H1 (cell line): ENCODE measurements around the gene UBE4B. TPM values are rescaled to one million over a fixed set of nuclear protein-coding genes. Genes with fewer than 3 reads are reported as not detected.

Source experiments
- CTCF ChIA-PET: fragments of 300-600 bp; sonication (Branson Sonifier 250); formaldehyde crosslinking; loops from one replicate; lab custom pipeline; 2021; ENCODE audit not compliant: partially characterized antibody; lab: Charles Lee
- POLR2A ChIA-PET: fragments of 300-600 bp; sonication (Branson Sonifier 250); formaldehyde crosslinking; loops from one replicate; lab custom pipeline; 2021; ENCODE audit warnings: inconsistent platforms; ENCODE audit not compliant: partially characterized antibody; lab: Charles Lee
- DNase-seq, 2 experiments: peaks; one replicate each; pipeline versions ENCODE4 v3.0.0 to v3.0.0-alpha.2; 2010 to 2022; ENCODE audit warnings: low spot score in 2 of 2, low read depth in 1 of 2, mixed read lengths in 1 of 2
- FAIRE-seq: peaks from 2 replicates; lab custom pipeline; 2011; peaks lifted over from hg19 to GRCh38; lab: Jason Lieb, UNC
- H2AFZ ChIP-seq: 2 replicates; pipeline ENCODE4 v1.8.1; 2012; ENCODE audit warnings: low read length, inconsistent platforms
- H2AK5ac ChIP-seq: 2 replicates; pipeline ENCODE4 v1.6.1; 2013; ENCODE audit warnings: low read depth, low read length
- H2BK120ac ChIP-seq: replicated peaks from 2 replicates; pipeline ENCODE3; 2013; ENCODE audit warnings: low read depth, low read length, inconsistent platforms
- H2BK12ac ChIP-seq: 2 replicates; pipeline ENCODE4 v1.6.1; 2013; ENCODE audit warnings: low read depth, low read length
- H2BK15ac ChIP-seq: 2 replicates; pipeline ENCODE4 v1.6.1; 2013; ENCODE audit warnings: low read length
- H2BK20ac ChIP-seq: 2 replicates; pipeline ENCODE4 v1.6.1; 2013; ENCODE audit warnings: low read length
- H2BK5ac ChIP-seq: 2 replicates; pipeline ENCODE4 v1.6.1; 2013; ENCODE audit warnings: low read depth, low read length
- H3K14ac ChIP-seq: 2 replicates; pipeline ENCODE4 v1.6.1; 2013; ENCODE audit warnings: inconsistent platforms; ENCODE audit not compliant: insufficient read length
- H3K18ac ChIP-seq: 2 replicates; pipeline ENCODE4 v1.6.1; 2013; ENCODE audit warnings: low read length; ENCODE audit errors: extremely low read depth
- H3K23ac ChIP-seq: 2 replicates; pipeline ENCODE4 v1.6.1; 2013; ENCODE audit warnings: inconsistent platforms; ENCODE audit not compliant: insufficient read length
- H3K23me2 ChIP-seq: 2 replicates; pipeline ENCODE4 v1.6.1; 2013; ENCODE audit warnings: low read depth, low read length
- H3K27ac ChIP-seq: 2 replicates; pipeline ENCODE4 v1.6.1; 2011; ENCODE audit warnings: low read depth, low read length, inconsistent platforms
- H3K27me3 ChIP-seq, 4 experiments: replicated peaks in 1 of 4; 1 replicate in 1 of 4; 2 replicates in 3 of 4; pipeline versions ENCODE4 v1.6.1 to v1.8.1; 2011 to 2013; ENCODE audit warnings: low read length in 3 of 4, mild to moderate bottlenecking in 3 of 4, inconsistent platforms in 2 of 4, mixed read lengths in 2 of 4, moderate library complexity in 1 of 4; ENCODE audit not compliant: control insufficient read depth in 3 of 4, insufficient read depth in 3 of 4; ENCODE audit errors: extremely low read depth in 1 of 4
- H3K36me3 ChIP-seq, 4 experiments: 2 replicates each; pipeline versions ENCODE4 v1.6.1 to v1.8.1; 2011 to 2013; ENCODE audit warnings: mild to moderate bottlenecking in 4 of 4, low read length in 3 of 4, moderate library complexity in 2 of 4, control low read depth in 1 of 4, inconsistent platforms in 1 of 4; ENCODE audit not compliant: insufficient read depth in 4 of 4, control insufficient read depth in 2 of 4
- H3K4ac ChIP-seq: replicated peaks from 2 replicates; pipeline ENCODE3; 2013; ENCODE audit warnings: low read length, low read depth, mixed read lengths, inconsistent platforms; ENCODE audit not compliant: insufficient read length
- H3K4me1 ChIP-seq, 4 experiments: replicated peaks in 1 of 4; 1 replicate in 1 of 4; 2 replicates in 3 of 4; pipeline versions ENCODE4 v1.6.1 to v1.8.1; 2011 to 2013; ENCODE audit warnings: low read length in 3 of 4, inconsistent platforms in 2 of 4, mixed read lengths in 1 of 4; ENCODE audit not compliant: insufficient read depth in 4 of 4, control insufficient read depth in 3 of 4
- H3K4me2 ChIP-seq, 2 experiments: 2 replicates each; pipeline versions ENCODE4 v1.6.1 to v1.8.1; 2011 to 2013; ENCODE audit warnings: low read depth in 2 of 2, low read length in 2 of 2, control low read depth in 1 of 2, inconsistent platforms in 1 of 2, mild to moderate bottlenecking in 1 of 2; ENCODE audit not compliant: insufficient read depth in 1 of 2
- H3K4me3 ChIP-seq, 4 experiments: fragments of 200-600, 300-600 bp in 1 of 4; sonication (generic), shearing (Covaris generic), sonication (Bioruptor Twin) in 1 of 4; 2 replicates each; pipeline versions ENCODE4 v1.5.1 to v1.8.1; 2011 to 2016; ENCODE audit warnings: low read length in 4 of 4, low read depth in 3 of 4, control low read depth in 2 of 4, inconsistent platforms in 2 of 4, mild to moderate bottlenecking in 2 of 4, mixed read lengths in 1 of 4, moderate library complexity in 1 of 4; ENCODE audit not compliant: insufficient read depth in 2 of 4; ENCODE audit errors: extremely low read depth in 1 of 4
- H3K56ac ChIP-seq: replicated peaks from 2 replicates; pipeline ENCODE3; 2013; ENCODE audit warnings: low read depth, mild to moderate bottlenecking, mixed read lengths, low read length, inconsistent platforms; ENCODE audit not compliant: insufficient read length
- H3K79me1 ChIP-seq: 2 replicates; pipeline ENCODE4 v1.6.1; 2013; ENCODE audit warnings: low read depth, low read length, control low read depth
- H3K79me2 ChIP-seq, 2 experiments: 2 replicates each; pipeline versions ENCODE4 v1.6.1 to v1.8.1; 2012 to 2013; ENCODE audit warnings: low read length in 2 of 2, mild to moderate bottlenecking in 2 of 2, inconsistent platforms in 1 of 2; ENCODE audit not compliant: insufficient read depth in 2 of 2, control insufficient read depth in 1 of 2
- H3K9ac ChIP-seq, 4 experiments: replicated peaks in 1 of 4; 1 replicate in 1 of 4; 2 replicates in 3 of 4; pipeline versions ENCODE4 v1.6.1 to v1.8.1; 2011 to 2013; ENCODE audit warnings: low read depth in 3 of 4, low read length in 3 of 4, control low read depth in 2 of 4, mild to moderate bottlenecking in 2 of 4, moderate library complexity in 2 of 4, inconsistent platforms in 1 of 4; ENCODE audit errors: extremely low read depth in 1 of 4
- H3K9me3 ChIP-seq, 2 experiments: 2 replicates each; pipeline versions ENCODE4 v1.6.1 to v1.8.1; 2012 to 2013; ENCODE audit warnings: mild to moderate bottlenecking in 2 of 2, moderate library complexity in 2 of 2, control low read depth in 1 of 2, inconsistent platforms in 1 of 2, low read depth in 1 of 2, low read length in 1 of 2, mixed read lengths in 1 of 2; ENCODE audit not compliant: insufficient read depth in 2 of 2
- H4K20me1 ChIP-seq, 2 experiments: replicated peaks in 1 of 2; 2 replicates each; pipeline versions ENCODE3 to v1.8.1; 2011 to 2013; ENCODE audit warnings: inconsistent platforms in 2 of 2, low read length in 2 of 2, mild to moderate bottlenecking in 1 of 2; ENCODE audit not compliant: insufficient read depth in 2 of 2, control insufficient read depth in 1 of 2
- H4K5ac ChIP-seq: 2 replicates; pipeline ENCODE4 v1.6.1; 2013; ENCODE audit warnings: low read length, low read depth, mixed read lengths, inconsistent platforms; ENCODE audit not compliant: insufficient read length
- H4K8ac ChIP-seq: 2 replicates; pipeline ENCODE4 v1.8.0; 2013; ENCODE audit warnings: mild to moderate bottlenecking, moderate library complexity, low read length, inconsistent platforms; ENCODE audit not compliant: insufficient read depth; ENCODE audit errors: extremely low read depth
- H4K91ac ChIP-seq: replicated peaks from 2 replicates; pipeline ENCODE3; 2013; ENCODE audit warnings: low read length, mixed read lengths, inconsistent platforms; ENCODE audit not compliant: insufficient read length
- CHD2 ChIP-seq: IDR thresholded peaks from 2 replicates; pipeline ENCODE4 v1.6.1; 2012; ENCODE audit warnings: low read length, improper control_type of control experiment
- CTCF ChIP-seq, 3 experiments: IDR thresholded peaks; 1 replicate in 2 of 3; 2 replicates in 1 of 3; pipeline versions ENCODE4 v1.5.1 to v1.6.1; 2011; ENCODE audit warnings: low read length in 3 of 3, mild to moderate bottlenecking in 3 of 3, inconsistent platforms in 2 of 3, low read depth in 1 of 3, moderate library complexity in 1 of 3; ENCODE audit not compliant: insufficient read depth in 1 of 3; ENCODE audit errors: control extremely low read depth in 1 of 3
- POLR2A ChIP-seq, 2 experiments: IDR thresholded peaks; 1 replicate in 1 of 2; 2 replicates in 1 of 2; pipeline ENCODE4 v1.6.1; 2011; ENCODE audit warnings: low read depth in 2 of 2, low read length in 2 of 2, mild to moderate bottlenecking in 2 of 2; ENCODE audit errors: control extremely low read depth in 1 of 2
- RNF2 ChIP-seq: fragments of 200-900, 300-1000 bp; sonication (generic); IDR thresholded peaks from 2 replicates; pipeline ENCODE4 v1.7.1; 2016; ENCODE audit warnings: borderline replicate concordance, low read depth, mild to moderate bottlenecking, antibody characterized with exemption, low read length; ENCODE audit not compliant: poor library complexity, severe bottlenecking; ENCODE audit errors: missing control alignments
- SIX5 ChIP-seq: IDR thresholded peaks from 2 replicates; pipeline ENCODE4 v1.6.1; 2011; ENCODE audit warnings: mild to moderate bottlenecking, low read depth, low read length
- TBP ChIP-seq: IDR thresholded peaks from 2 replicates; pipeline ENCODE4 v1.6.1; 2011; ENCODE audit warnings: low read depth, low read length, improper control_type of control experiment
- WGBS, 2 experiments: shearing (Covaris generic) in 1 of 2; methylation state at CpG; one replicate each; pipeline versions ENCODE4 v1.1.6 to v1.1.7; 2013 to 2015; ENCODE audit warnings: low lambda C conversion rate in 2 of 2, mixed read lengths in 2 of 2, inconsistent platforms in 1 of 2, low coverage in 1 of 2, missing lambda C conversion rate in 1 of 2; ENCODE audit not compliant: insufficient replicate concordance in 2 of 2, insufficient coverage in 1 of 2, insufficient read length in 1 of 2; ENCODE audit errors: extremely low coverage in 1 of 2, missing lambda C conversion rate in 1 of 2; 5-methylcytosine and 5-hydroxymethylcytosine counted together
- polyA plus RNA-seq, 7 experiments: library from polyadenylated mRNA; depleted of rRNA in 3 of 7; stranded (reverse) in 5 of 7; unstranded in 2 of 7; fragments of >200 nt in 5 of 7; fragments of 200-250 nt in 2 of 7; gene quantifications; 1 replicate in 5 of 7; 2 replicates in 1 of 7; 4 replicates in 1 of 7; pipeline versions ENCODE4 v1.2.1 to v1.2.3, GENCODE V29; 2011 to 2013; ENCODE audit warnings: missing spikeins in 2 of 7, mixed read lengths in 2 of 7
- total RNA-seq: library from RNA; stranded (reverse); fragmentation: NEBNext Ultra II Directional; extraction: Animal tissue kit (Norgen Biotek cat#: 25700); gene quantifications from 2 replicates; pipeline ENCODE4 v1.2.1, GENCODE V29; 2021

Gene UBE4B
- total and polyA plus RNA-seq, 2 of the 8 experiments (the other 6 are each of a cell fraction or from before 2014, with no cell fraction given): 24.5 to 90.1 TPM

- TF ChIP-seq SIX5 (no peak), POLR2A (IDR thresholded peaks at IDR 0.05; ENCODE audit: control extremely low read depth in 1 of 2, low read depth in 2 of 2, low read length in 2 of 2) (no peak), CTCF (IDR thresholded peaks at IDR 0.05; ENCODE audit: control extremely low read depth in 1 of 3, insufficient read depth in 1 of 3, low read depth in 1 of 3, low read length in 3 of 3) (no peak), TBP (no peak), CHD2 (no peak), RNF2 (no peak)
- TF ChIP-seq, all 59 proteins: peak for 0
- Histone ChIP-seq H3K4ac (no peak overlapping the region), H3K79me2 (peaks cover 0 to 54% of the 10 kb centered on the region in 2 experiments; a peak in 3 of 4 replicates), H3K4me3 (no peak overlapping the region), H3K23ac (no peak overlapping the region), H4K8ac (no peak overlapping the region), H2AK5ac (no peak overlapping the region), H3K23me2 (0 out of 2 replicates have a peak, but pooled peaks cover 1% of the 10 kb centered on the region), H3K9ac (no peak overlapping the region), H2BK15ac (no peak overlapping the region), H3K18ac (no peak overlapping the region), H2BK120ac (no peak overlapping the region), H2BK12ac (no peak overlapping the region), H3K36me3 (no peaks in the 10 kb centered on the region), H2BK20ac (no peak overlapping the region), H3K27me3 (no peaks in the 10 kb centered on the region), H3K27ac (no peak overlapping the region), H3K4me2 (no peak overlapping the region), H2AFZ (no peak overlapping the region), H3K14ac (no peak overlapping the region), H3K4me1 (peaks cover 2 to 3% (median 2%) of the 10 kb centered on the region in 4 experiments; a peak in 4 of 7 replicates), H3K56ac (no peak overlapping the region), H2BK5ac (no peak overlapping the region), H4K91ac (no peak overlapping the region), H3K9me3 (no peaks in the 10 kb centered on the region), H4K5ac (no peak overlapping the region), H3K79me1 (peaks cover 4% of the 10 kb centered on the region; the same call in 1 of the 2 replicates), H4K20me1 (peaks cover 2 to 7% of the 10 kb centered on the region in 2 experiments)
- CTCF ChIA-PET: interaction anchor here (0.7 kb wide), 1 partner anchor 1419 kb away, joined by 3 read pairs; no protein-coding TSS in a partner anchor
- POLR2A ChIA-PET: interaction anchor here (0.6 to 0.9 kb wide), 2 partner anchors 141 to 328 kb away, joined by 3 to 4 read pairs; no protein-coding TSS in a partner anchor
- 89% methylated on average over 4 of the region's 4 CpGs; no CpG with 5 or more reads in 1 of the 2 experiments for WGBS, 2 experiments
- FAIRE-seq (no peak), DNase-seq (no peak)
Observed at GRCh38 chr1:10070206-10070605, 37.4 kb downstream of the UBE4B start.
